NCI-H526 treated with DMSO at 0.1 percent for 48 hours (cell line): ENCODE data around the gene JAM3.
A peak's percentile ranks its signal among the peaks of the same experiment; 100 is the strongest.

Experiments used
- DNase-seq: peaks from one replicate; lab custom pipeline; 2025; lab: John Stamatoyannopoulos, UW

The JAM3 gene

DNA sequence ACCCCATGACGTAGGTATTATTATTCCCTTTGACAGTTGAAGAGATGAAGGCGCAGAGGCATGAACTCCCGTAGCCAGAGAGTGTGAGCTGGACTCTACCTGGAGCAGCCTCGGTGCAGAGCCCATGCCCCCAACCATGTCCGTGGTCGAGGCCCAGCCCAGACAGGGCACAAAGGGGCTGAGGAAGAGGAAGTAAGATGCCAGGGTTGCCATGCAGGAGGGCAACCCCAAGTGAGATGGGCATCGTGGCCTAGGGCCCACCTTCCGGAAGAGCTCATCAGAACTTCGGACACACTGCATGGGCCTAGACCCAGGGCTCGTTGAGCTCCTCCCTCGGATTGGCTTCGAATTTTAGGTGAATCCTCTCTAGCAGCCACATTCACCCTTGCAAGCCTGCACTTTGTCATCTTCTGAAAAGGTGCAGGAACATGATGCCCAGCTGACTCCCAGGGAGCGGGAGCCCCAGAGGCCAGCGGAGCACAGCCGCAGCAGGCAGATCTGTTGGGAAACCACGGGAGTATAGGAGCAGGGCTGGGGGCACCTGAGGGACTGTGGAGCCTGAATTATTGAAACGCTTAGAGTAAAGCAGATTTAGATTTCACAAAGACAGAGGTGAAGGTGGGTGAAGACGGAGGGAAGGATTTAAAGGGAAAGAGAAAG is 29.0 kb upstream of the JAM3 start:
- DNase-seq: no peak

DNA sequence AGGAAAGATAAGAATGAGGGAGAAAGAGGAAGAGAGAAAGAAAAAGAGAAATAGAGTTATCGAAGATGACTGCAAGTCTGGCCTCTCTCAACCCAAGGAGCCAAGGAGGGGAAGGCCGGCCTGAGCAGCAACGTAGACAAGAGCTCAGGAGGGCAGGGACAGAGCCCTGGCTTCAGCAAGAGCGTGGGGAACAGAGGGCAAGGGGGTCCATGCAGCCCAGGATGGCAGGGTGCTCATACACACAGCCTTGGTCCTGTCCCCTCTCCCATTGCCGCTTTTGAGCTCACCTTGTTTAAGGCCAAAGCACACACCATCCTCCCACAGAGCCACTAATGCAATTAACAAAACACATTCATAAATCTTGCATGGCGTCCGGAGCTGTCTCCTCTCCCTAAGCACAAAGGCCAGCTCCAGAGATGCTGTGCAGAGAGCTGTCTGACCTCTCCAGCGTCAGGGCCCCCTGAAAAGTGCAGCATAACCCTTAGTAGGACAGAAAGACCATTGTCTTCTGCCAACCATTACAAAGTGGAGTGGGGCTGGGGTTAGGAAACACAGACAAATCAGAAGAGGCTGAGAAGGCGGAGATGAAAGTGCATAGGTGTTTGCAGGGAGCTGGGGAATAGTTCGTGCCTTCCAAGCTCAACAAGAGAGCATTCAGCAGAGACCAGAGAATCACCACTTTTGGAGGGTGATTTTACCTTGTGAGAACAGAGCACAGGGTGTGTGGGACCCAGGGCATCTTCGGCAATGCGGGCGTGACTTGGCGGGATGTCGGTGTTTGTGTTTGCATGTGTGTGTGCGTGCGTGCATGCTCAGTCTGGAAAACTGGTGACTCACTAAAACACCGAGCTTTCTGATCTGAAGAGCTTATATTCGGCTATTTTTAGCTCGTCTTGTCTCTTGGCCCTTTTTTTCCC is 28.2 kb upstream of the JAM3 start:
- DNase-seq: no peak

DNA sequence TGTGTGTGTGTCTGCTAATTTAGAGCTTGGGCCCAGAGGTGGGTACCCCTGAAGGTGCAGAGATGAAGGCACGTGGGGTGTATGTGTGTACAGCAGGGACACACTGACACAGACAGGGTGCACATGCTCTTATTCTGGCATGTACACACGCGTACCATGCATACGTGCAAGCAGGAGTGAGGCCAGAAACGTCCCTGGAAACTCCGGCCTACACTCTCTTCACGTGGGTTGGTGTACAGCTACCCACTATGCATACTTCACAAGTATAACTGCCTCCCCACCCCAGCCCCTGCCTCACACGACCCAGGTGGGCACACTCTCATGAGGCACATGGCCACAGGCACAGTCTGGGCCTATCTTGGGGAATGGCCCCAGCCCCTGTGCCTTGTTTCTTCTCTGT is 27.5 kb upstream of the JAM3 start:
- no peak for DNase-seq

DNA sequence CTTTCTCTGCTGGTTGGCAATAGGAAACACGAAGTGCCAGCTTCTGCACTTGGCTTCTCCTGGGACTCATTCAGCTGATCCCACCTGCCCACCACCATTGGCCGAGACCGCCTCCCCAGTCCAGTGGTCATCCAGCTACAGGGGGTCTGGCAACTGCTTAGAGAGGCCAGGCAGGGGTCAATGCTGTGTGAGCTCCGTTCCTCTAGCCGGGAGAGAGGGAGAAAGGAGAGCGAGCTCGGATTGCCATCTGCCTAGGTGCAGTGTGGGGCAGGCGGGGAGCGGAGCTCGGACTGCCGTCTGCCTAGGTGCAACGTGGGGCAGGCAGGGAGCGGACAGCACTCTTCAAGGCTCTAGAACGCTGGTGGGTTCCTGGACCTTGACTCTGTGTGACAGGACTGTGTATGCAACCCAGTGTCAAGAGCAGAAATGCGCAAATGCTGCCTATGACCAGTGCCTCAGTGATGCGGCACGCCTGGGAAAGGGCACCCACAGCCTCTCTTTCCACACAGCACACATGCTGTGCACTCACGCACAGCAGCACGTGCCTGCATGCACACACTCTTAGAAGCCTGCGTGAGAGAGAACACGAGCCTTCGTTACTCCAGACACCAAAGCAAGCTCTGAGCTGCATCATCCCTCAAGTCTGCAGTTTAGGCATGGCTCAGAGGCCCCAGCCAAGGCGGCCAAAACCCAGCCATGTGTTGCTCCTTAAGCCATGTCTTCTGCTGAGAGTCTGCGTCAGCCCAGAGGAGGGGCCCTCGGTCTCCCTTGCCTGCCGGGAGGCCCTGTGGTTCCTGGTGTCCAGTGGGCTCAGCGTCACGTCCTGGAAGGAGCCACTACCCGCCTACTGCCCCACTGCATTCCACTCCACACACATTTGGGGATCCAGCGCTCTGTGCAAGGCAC is 26.8 kb upstream of the JAM3 start:
- no peak for DNase-seq

DNA sequence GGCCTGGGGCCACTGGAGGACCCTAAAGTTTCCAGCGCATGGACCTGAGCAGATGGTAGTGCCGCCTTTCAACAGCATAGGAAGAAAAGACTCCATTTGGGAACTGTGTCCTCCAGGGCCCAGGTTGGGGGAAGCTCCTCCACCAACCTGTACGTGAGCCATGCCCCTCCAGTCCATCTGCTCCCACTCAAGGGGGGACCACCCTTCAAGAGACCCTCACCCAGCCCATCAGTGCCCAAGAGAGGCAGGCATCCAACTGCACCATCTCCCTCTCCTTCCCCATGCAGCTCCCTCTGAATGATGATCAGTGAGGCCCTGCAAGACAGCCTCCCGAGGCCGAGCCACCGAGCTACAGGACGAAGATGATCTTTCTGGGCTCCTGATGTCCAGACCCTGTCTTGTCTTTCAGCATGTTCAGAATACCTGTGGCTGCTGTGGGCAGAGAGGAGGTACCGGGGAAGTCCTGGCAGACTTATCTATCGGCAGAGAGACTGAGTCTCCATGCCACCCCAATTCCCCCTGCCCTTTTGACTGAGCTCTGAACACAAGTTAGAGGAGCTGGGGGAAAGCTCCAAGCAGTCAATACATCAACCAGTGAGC is 25.0 kb upstream of the JAM3 start:
- no peak for DNase-seq

DNA sequence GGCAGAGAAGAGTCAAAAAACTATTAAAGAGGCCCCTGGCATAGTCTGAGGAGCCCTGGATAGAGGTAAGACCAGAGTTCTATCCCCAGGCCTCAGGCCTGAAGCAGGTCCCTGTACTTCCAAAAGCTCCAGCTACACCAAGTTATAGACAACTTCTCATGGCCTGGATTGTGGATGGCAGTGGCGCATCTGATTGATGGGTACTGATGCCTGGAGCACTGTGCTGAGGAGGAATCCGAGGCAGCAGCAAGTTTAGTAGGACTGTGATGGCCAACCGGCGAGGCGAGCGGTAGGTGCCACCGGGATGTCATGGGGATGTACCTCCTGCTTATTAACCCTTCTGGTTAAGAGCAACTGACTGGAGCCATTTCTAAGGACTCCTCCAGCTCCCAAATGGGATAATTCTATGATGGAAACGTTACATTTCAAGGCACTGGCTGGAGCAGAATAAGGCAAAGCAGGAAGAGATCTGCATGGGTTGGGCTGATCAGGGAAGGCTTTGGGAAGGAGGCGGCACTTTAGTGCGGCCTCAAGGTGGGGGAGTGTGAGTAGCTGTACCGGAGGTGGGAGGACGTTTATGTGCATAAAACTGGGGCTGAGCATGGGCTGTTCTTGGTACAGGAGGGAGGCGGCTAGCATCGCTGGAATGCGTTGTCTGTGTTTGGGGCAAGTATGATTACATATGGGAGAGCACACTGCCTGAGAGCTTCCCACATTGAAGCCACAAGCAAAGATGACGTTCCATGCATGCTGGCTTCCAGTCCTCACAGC is 24.2 kb upstream of the JAM3 start:
- DNase-seq: no peak

DNA sequence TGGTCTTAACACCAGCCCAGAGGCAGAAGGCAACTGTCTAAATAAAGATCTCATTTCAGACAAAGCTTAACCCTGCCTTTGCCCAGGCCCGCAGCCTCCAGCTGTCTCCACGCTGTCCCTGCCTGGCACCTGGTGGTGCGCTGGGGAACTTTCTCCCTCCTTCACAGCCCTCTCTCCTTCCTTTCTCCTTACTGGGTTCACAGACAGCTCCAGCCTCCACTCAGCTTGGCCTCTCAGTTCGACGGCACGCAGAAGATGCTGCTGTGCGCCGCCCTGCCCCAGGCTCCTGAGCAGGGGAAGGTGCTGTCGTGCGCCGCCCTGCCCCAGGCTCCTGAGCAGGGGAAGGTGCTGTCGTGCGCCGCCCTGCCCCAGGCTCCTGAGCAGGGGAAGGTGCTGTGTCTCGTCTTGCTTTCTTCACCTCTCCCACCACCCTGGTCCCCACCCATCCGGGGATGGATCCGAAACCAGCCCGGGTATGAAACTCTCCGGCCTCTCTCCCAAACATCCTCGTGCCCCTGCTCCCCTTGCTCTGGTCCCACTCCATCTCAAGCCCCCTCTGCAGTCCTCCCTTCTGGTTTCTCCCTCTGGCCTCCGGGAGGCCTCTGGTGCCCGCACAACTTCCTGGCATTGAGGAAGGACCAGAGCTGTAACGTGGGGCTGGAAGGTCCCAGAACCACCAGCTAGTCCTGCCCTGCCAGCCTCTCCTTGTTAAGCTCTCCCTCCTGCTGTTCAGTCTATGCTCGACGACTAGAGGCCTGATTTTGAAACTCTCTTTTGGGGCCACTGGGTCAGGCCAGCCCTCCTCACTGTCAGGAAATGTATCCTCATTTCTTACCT is 22.9 kb upstream of the JAM3 start:
- peak; percentile 82 for DNase-seq

DNA sequence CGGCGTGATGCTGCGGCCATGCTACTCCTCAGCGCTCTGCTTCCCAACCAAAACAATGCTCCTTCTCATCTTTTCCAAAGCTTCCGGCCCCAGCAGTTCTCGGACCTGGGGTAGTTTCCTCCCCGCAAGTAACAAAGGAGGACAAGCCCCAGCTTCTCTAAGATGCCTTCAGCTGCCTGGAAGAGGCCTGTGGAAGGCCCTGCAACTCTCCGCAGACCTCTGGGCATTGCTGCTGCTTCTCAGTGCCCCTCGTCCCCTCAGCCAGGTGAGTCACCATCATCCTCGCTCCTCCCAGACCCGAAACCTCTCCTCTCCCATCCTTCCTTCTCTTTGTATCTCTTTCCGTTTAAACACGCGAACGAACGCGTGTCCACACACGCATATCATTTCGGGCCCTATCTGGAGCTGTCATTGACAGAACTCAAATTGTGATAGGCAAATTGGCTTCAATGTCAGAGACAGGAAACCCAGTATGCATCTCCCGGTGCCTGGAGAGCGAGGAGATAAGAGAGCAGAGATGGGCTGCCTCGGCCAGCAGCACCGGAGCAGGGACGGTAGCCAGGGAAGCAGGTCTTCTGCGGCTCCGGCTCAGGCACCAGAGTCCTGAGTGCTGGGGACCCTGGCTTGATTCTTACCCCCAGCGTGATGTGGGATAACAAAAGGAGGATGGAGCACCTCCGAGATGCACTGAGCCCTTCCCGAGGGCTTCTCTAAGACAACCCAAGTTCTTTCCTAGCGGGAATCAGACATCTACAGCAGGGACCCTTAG is 22.0 kb upstream of the JAM3 start:
- DNase-seq: no peak

DNA sequence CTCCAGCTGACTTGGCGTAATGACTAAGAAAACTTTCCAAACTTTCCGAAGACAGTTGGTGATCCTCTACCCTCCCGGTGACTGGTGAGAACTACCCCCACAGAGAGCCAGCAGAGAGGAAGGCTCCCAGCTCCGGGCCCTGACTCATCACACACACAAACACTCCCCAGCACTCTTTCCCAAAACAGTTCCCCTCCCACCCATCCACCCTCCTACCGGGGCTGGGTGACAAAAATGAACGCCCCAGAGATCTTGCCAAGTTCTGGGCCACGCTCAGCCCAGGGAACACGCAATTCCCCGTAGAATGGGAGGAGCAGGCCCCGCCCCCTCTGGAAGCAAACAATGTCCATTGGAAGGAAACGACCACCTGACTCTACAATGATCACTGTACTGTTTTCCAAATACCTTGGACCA is 21.3 kb upstream of the JAM3 start:
- DNase-seq: no peak

DNA sequence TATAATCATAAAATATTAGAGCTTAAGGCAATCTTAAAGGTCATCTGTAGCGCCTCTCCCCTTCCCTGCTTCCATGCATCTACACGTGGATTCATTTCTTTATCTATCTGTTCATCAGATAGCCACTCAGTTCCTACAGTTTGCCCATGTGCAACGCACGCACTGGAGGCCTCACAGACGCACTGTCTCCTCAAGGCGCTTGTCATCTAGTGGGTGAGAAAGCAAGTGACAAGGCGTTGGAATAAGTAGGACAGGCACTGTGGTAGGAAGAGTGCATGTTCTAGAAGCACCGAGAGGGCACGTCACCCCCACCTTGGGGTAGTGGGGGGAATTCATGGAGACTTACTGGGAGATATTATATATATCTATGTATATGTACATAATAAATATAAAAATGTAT is 20.8 kb upstream of the JAM3 start:
- DNase-seq: no peak

DNA sequence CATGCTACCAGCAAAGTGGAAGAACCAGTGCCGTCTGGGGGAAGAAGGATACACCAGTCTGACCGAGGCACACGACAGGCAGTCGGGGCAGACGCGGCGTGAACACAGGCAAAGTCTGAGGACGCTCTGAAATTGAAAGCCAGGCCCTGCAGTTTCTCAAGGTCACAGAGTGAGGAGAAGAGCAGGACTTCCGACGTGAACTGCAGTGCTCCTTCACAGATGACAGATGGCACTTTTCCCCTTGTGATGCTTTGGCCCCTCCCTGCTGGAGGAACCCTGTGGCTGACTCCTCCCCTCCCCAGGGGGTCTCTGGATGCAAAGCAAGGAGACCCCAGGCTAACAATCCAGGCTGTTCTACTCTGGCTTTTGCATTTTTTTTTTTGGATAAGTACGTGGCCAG is 19.6 kb upstream of the JAM3 start:
- no peak for DNase-seq

DNA sequence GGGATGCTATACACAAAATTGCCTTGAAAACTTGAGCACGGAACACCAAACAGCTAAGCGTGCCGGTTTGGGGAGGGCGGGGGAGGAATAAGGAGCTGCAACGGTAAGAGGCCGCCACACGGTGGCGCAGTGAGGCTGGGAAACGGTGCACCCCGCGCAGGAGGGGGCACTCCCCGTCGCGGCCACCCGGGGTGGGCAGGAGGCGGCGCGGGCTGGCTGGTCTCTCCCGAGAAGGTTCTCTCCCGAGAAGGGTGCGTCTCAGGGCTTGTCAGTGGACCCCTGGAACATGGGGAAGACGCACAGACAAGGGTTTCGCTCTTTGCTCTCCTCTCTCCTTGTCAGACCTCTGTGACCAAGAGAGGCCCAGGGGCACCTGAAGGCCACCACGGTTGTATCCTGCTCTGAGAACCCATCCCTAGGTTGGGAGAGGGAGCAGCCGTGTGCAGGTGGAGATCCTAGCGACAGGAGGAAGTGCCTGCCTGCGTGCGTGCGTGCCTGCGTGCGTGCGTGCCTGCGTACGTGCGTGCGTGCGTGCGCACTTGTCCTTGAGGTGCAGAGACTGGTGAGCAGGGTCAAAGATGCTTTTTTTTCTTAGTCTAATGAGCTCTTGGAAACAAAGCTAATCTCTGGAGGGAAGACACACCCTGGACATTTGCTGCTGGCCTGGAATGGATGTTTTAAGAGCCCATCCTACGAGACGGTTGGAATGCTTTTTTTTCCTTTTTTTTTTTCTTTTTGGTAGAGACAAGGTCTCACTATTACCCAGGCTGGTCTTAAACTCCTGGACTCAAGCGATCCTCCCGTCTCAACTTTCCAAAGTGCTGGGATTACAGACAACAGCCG is 18.1 kb upstream of the JAM3 start:
- DNase-seq: peak; percentile 98

DNA sequence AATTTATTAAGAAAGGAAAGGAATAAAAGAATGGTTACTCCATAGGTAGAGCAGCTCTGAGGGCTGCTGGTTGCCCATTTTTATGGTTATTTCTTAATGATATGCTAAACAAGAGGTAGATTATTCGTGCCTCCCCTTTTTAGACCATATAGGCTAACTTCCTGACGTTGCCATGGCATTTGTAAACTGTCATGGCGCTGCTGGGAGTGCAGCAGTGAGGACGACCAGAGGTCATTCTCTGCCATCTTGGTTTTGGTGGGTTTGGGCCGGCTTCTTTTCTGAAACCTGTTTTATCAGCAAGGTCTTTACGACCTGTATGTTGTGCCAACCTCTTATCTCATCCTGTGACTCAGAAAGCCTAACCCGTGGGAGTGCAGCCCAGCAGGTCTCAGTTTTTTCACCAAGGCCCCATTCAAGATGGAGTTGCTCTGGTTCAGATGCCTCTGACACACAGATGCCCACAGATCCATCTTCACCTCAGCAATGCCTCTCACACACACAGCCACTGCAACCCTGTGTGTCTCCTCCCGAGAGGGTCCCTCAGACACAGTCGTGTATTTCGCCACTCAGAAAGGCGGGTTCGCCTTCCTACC is 16.4 kb upstream of the JAM3 start:
- DNase-seq: no peak

DNA sequence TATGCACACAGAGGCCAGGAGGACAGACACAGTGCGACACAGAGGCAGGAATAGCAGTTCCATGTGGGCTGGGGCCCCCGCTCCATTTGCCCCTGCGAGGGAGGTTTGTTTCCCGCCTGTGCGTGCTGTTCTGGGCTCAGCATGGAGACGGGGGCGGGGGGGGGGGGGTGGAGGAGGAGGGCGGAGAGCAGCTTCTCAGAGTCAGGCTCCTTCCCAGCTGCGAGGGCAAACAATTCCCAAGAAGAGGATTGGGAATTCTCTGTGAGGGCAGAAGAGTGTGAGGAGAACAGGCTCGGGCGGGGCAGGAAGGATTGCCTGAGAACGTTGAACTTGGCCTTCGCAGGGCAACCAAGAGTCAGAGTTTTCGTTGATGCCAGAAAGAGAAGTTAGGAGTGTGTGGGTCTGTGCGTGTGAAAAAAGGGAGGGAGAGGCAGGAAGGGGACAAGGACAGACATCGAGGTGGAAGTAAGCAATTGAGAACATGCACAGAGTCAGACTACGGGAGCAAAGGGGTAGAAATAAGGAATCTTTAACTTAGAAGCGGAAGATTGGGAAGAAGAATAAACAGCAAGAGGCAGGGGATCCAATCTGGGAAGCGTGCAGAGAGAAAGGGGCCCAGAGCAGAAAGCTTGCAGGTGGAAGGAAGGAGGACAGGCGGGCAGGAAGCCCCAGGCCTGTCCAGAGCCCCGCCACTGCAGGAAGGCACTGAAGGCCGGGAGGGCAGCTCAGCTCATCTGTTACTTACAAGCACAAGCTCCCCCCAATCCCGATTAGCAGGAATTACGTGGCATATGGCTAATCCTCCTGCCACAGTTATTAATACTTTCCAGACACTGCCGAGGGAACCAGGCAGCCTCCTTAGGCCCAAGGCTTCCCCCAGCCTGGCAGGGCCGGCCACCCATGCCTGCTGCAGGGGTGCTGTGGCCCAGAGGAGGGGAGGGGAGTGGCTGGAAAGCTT is 15.6 kb upstream of the JAM3 start:
- no peak for DNase-seq

DNA sequence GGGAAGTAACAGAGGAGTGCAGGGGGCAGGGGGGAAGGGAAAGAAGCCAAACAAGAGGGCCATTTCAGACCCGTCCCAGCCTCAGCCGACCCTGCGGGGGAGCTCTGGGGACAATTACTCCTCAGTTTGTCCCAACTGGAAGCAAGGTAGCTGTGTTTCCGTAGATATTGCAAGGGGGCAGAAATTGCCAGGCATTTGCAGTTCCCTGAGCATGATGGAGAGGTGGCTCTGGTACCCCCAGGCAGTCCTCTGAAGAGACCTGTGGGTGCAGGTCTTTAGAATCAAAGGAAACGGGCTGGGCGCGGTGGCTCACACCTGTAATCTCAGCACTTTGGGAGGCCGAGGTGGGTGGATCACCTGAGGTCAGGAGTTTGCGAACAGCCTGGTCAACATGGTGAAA is 13.8 kb upstream of the JAM3 start:
- no peak for DNase-seq

DNA sequence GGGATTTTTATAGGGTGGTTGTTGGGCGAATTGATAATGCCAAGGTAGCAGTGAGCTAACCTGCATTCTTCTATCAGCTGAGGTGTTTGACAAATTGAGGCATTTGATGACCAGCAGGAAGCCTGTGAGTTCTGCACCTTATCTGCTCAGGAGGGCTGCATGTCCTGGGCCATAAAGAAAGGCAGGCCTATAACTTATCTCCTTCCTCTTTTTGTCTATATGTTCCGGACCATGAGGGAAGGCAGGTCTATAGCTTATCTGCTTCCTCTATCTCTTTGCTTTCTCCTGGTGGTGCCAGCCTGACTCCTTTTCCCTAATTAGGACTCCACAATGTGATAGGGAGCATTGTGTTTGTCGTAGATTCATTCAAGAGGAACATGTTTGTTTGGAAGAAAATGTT is 8.6 kb upstream of the JAM3 start:
- no peak for DNase-seq
